ENCODE measurements around the gene MMP1.

The MMP1 gene

DNA sequence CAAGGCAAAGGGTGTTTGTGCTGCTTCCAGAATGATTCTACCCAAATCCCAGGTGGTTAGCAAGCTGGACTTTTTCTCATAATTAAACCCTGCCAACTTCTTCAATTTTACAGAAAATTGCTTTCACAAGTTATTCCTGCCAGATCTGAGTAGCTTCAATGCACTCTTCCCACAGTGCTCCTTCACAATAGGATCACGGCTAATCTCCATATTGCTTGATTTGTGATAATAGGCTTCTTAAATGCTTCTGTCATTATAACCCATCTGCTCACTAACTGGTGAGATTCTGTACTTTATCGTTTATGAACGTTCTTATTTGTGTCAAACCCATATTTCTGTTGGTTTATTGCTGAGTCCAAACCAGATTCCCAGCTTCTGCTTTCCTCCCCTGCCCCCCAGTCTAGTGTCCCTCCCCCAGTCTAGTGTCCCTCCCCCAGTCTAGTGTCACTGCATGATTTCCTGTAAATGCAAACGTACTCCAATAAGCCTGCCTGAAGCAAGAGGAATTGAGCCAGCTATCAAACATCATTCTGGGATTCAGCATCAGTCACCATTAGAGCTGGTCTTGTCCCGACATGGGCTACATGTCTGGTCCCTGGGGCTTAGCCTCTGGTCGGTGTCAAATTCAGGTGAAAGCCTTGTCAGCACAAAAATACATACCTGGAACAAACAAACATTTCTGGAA, 31.5 kb upstream of the MMP1 start:
- DNase-seq (ENCODE audit: insufficient read length, low spot score) (no peak), FAIRE-seq (no peak)
- TF ChIP-seq, protein P1, sequence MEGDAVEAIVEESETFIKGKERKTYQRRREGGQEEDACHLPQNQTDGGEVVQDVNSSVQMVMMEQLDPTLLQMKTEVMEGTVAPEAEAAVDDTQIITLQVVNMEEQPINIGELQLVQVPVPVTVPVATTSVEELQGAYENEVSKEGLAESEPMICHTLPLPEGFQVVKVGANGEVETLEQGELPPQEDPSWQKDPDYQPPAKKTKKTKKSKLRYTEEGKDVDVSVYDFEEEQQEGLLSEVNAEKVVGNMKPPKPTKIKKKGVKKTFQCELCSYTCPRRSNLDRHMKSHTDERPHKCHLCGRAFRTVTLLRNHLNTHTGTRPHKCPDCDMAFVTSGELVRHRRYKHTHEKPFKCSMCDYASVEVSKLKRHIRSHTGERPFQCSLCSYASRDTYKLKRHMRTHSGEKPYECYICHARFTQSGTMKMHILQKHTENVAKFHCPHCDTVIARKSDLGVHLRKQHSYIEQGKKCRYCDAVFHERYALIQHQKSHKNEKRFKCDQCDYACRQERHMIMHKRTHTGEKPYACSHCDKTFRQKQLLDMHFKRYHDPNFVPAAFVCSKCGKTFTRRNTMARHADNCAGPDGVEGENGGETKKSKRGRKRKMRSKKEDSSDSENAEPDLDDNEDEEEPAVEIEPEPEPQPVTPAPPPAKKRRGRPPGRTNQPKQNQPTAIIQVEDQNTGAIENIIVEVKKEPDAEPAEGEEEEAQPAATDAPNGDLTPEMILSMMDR (IDR thresholded peaks at IDR 0.05; ENCODE audit: insufficient read depth, missing control alignments) = no peak

GRCh38 chr11:102824556-102824955, 26.6 kb upstream of the MMP1 start:
- no peak for FAIRE-seq
- TF ChIP-seq, protein P1 (IDR thresholded peaks at IDR 0.05; ENCODE audit: insufficient read depth, missing control alignments) = no peak
- no peak for DNase-seq (ENCODE audit: insufficient read length, low spot score)

DNA sequence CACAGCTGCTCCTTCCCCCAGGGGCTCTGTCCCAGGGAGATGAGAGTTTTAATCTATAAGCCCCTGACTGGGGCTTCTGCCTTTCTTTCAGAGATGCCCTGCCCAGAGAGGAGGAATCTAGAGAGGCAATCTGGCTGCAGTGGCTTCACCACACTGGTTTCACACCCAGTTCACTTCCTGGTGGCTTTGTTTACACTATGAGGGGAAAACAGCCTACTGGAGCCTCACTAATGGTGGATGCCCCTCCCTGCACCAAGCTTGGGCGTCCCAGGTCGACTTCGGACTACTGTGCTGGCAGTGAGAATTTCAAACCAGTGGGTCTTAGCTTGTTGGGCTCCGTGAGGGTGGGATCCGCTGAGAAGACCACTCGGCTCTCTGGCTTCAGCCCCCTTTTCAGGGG, 21.5 kb upstream of the MMP1 start:
- FAIRE-seq (no peak), DNase-seq (ENCODE audit: insufficient read length, low spot score) (no peak)
- TF ChIP-seq, protein P1 (IDR thresholded peaks at IDR 0.05; ENCODE audit: insufficient read depth, missing control alignments) = no peak

- TF ChIP-seq, protein P1 (IDR thresholded peaks at IDR 0.05; ENCODE audit: insufficient read depth, missing control alignments) = no peak
- FAIRE-seq (no peak), DNase-seq (ENCODE audit: insufficient read length, low spot score) (no peak)
Measured at GRCh38 chr11:102813484-102813883, 15.5 kb upstream of the MMP1 start.

DNA sequence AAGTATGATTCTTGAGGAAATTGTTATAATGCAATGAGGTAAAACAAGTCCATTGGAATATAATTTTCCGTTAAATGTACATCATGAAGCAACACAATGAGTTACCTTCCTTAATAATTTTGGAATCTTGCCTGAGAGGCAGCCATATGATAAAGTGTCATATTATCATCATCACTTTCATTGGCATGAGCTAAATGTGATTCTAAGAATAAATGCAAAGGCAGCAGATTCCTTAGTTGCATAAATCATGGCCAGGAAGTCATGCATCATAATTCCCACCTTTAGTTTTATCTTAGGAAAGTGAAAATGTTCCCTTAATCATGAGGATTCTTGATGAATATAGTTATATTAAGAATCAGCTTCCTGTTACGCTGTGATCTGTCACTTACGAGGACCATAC, 14.2 kb upstream of the MMP1 start:
- no peak for FAIRE-seq

DNA sequence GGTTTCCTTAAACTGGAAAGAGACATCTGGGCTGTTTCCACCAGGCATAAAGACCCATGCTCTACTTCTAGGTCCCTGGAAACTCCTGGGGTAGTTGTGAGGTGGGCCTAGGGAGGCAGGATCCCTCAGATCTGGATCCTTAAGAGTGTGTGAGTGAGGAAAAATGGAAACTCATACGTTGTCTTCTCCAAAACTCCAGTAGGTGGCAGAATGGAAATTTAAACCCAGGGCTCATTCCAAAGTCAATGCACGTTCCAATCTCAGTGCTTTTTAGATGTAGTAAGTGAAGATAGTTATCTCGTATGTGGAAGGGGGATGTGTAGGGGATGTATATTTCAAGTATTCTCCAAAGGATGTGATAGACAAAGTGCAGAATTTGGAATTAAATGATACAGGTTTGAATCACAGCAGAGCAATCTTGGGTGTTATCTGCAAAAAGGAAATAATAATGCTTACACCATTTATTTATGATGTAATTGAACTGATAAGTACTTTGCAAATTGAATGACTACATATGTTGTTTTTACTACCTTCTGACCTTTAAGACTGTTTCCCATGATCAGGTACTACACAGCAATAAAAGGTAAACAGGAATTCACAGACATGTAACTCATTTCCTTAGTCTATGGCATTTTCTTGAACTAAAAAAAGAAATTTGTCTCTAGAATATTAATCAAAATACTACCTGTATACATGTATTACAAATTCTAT, 13.1 kb upstream of the MMP1 start:
- FAIRE-seq (no peak), DNase-seq (ENCODE audit: insufficient read length, low spot score) (no peak)
- TF ChIP-seq, protein P1 (IDR thresholded peaks at IDR 0.05; ENCODE audit: insufficient read depth, missing control alignments) = peak; percentile 54

More for the DNA sequence above, 14.2 kb upstream of the MMP1 start:
- TF ChIP-seq, protein P1 (IDR thresholded peaks at IDR 0.05; ENCODE audit: insufficient read depth, missing control alignments) = no peak
- no peak for DNase-seq (ENCODE audit: insufficient read length, low spot score)

- TF ChIP-seq, protein P1 (IDR thresholded peaks at IDR 0.05; ENCODE audit: insufficient read depth, missing control alignments) = no peak
- DNase-seq (ENCODE audit: insufficient read length, low spot score) = no peak
- no peak for FAIRE-seq
Measured at GRCh38 chr11:102809971-102810370, 12.0 kb upstream of the MMP1 start.

All from D721Med (cell line).